Ovary (tissue), 3 donors: ENCODE data around the gene DMKN.

ENCODE experiments used
- EP300 ChIP-seq: sonication (generic); formaldehyde crosslinking; IDR thresholded peaks from one replicate; pipeline ENCODE4 v1.6.1; 2017; ENCODE audit warnings: antibody characterized with exemption
- TF ChIP-seq, protein P1 (sequence below), 3 donors: fragments of 450-650 bp in 2 of 3; fragments of 200-600 bp in 1 of 3; IDR thresholded peaks; one replicate each; pipeline versions ENCODE4 v1.5.1 to v1.8.0; 2016 to 2022; ENCODE audit warnings: antibody characterized with exemption in 3 of 3, mild to moderate bottlenecking in 1 of 3
- donor health status: DM: no; HTN: no; CAD: no.

DNA sequence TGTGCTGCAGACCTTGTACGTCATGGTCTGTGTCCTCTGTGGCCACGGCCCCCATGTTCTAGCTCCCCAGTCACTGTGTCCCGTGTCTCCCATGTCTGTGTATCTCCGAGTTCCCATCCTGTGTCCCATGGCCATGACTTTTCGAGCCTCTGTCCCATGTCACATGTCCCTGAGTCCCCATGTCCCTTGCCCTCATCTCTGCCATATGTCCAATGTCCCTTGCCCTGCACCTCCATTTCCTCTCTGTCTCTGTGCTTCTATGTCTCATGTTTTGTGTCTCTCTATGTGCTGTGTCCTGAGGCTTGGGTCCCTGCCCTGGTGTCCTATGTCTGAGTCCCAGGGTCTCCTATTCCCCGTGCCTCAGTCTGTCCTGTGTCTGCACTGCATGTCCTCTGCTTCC, 48.0 kb upstream of the DMKN start:
- TF ChIP-seq, protein P1, sequence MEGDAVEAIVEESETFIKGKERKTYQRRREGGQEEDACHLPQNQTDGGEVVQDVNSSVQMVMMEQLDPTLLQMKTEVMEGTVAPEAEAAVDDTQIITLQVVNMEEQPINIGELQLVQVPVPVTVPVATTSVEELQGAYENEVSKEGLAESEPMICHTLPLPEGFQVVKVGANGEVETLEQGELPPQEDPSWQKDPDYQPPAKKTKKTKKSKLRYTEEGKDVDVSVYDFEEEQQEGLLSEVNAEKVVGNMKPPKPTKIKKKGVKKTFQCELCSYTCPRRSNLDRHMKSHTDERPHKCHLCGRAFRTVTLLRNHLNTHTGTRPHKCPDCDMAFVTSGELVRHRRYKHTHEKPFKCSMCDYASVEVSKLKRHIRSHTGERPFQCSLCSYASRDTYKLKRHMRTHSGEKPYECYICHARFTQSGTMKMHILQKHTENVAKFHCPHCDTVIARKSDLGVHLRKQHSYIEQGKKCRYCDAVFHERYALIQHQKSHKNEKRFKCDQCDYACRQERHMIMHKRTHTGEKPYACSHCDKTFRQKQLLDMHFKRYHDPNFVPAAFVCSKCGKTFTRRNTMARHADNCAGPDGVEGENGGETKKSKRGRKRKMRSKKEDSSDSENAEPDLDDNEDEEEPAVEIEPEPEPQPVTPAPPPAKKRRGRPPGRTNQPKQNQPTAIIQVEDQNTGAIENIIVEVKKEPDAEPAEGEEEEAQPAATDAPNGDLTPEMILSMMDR (IDR thresholded peaks at IDR 0.05), result no peak
- no peak for TF ChIP-seq EP300
